HL-60 (cell line): ENCODE measurements around the gene EFR3B.

Experiments
- CTCF ChIP-seq: IDR thresholded peaks from one replicate; pipeline ENCODE4 v1.5.1; 2011; ENCODE audit warnings: low read length, control low read depth, inconsistent platforms; ENCODE audit not compliant: insufficient read depth
- GABPA ChIP-seq: IDR thresholded peaks from 2 replicates; pipeline ENCODE4 v1.6.1; 2012; ENCODE audit warnings: low read depth
- POLR2AphosphoS5 ChIP-seq: IDR thresholded peaks from 2 replicates; pipeline ENCODE4 v1.6.1; 2012; ENCODE audit warnings: low read depth

- no peak for TF ChIP-seq CTCF
- TF ChIP-seq POLR2AphosphoS5 = no peak
- no peak for TF ChIP-seq GABPA
Measured at GRCh38 chr2:25049422-25049821, 7.5 kb downstream of the EFR3B start.
